IMR-90 (cell line): ENCODE results near the gene TCIRG1. TPM values are rescaled to one million over a fixed set of nuclear protein-coding genes. Genes with fewer than 3 reads are reported as not detected.

Experiments used
- ATAC-seq: fragments of 200-7000 bp; cut with Tn5 transposase; 2 replicates; pipeline ENCODE4 v1.9.1; 2020; ENCODE audit warnings: low read depth, mild to moderate bottlenecking, moderate library complexity
- BruUV-seq: library from RNA; stranded (reverse); fragments of 400-500 nt; replicated peaks from 2 replicates; lab custom pipeline; 2021; lab: Mats Ljungman, UMichigan
- CTCF ChIA-PET: fragments of 300-600 bp; formaldehyde crosslinking; extraction: SDS; loops from one replicate; lab custom pipeline; 2021; ENCODE audit warnings: antibody characterized with exemption; lab: Yijun Ruan, JAX
- POLR2A ChIA-PET: fragments of 300-600 bp; sonication (Branson Sonifier 250); formaldehyde crosslinking; loops from one replicate; lab custom pipeline; 2022; ENCODE audit warnings: antibody characterized with exemption; ENCODE audit not compliant: unreplicated experiment; lab: Charles Lee
- DNase-seq: peaks from one replicate; pipeline ENCODE4 v3.0.0; 2013
- H2AFZ ChIP-seq: replicated peaks from 2 replicates; pipeline ENCODE3; 2013; ENCODE audit warnings: low read length, mild to moderate bottlenecking; ENCODE audit not compliant: poor library complexity
- H2AK5ac ChIP-seq: 2 replicates; pipeline ENCODE4 v1.6.1; 2013; ENCODE audit warnings: low read depth, low read length, inconsistent platforms
- H2AK9ac ChIP-seq: replicated peaks from 2 replicates; pipeline ENCODE3; 2013; ENCODE audit warnings: mild to moderate bottlenecking, low read depth, low read length, moderate library complexity; ENCODE audit not compliant: poor library complexity
- H2BK120ac ChIP-seq: 2 replicates; pipeline ENCODE4 v1.6.1; 2013; ENCODE audit warnings: low read depth, low read length, inconsistent platforms
- H2BK15ac ChIP-seq: 3 replicates; pipeline ENCODE4 v1.6.1; 2013; ENCODE audit warnings: low read depth, low read length, inconsistent platforms
- H2BK20ac ChIP-seq: 2 replicates; pipeline ENCODE4 v1.6.1; 2013; ENCODE audit warnings: low read depth, mild to moderate bottlenecking, inconsistent platforms, low read length, moderate library complexity
- H2BK5ac ChIP-seq: 2 replicates; pipeline ENCODE4 v1.6.1; 2013; ENCODE audit warnings: mild to moderate bottlenecking, low read depth, low read length, inconsistent platforms; ENCODE audit not compliant: poor library complexity, severe bottlenecking
- H3K14ac ChIP-seq: replicated peaks from 2 replicates; pipeline ENCODE4 v1.6.1; 2013; ENCODE audit warnings: low read depth, low read length, inconsistent platforms
- H3K18ac ChIP-seq: 2 replicates; pipeline ENCODE4 v1.6.1; 2013; ENCODE audit warnings: low read depth, low read length, control low read depth
- H3K23ac ChIP-seq: 2 replicates; pipeline ENCODE4 v1.6.1; 2013; ENCODE audit warnings: low read depth, low read length, inconsistent platforms
- H3K27ac ChIP-seq: 2 replicates; pipeline ENCODE4 v1.5.1; 2013; ENCODE audit warnings: mild to moderate bottlenecking, control low read depth, low read length; ENCODE audit not compliant: insufficient read depth
- H3K27me3 ChIP-seq: 2 replicates; pipeline ENCODE4 v1.6.1; 2013; ENCODE audit warnings: low read length; ENCODE audit not compliant: control insufficient read depth, insufficient read depth
- H3K36me3 ChIP-seq: 2 replicates; pipeline ENCODE4 v1.6.1; 2013; ENCODE audit warnings: low read length, mixed read lengths; ENCODE audit not compliant: control insufficient read depth, insufficient read depth
- H3K4ac ChIP-seq: 2 replicates; pipeline ENCODE4 v1.6.1; 2013; ENCODE audit warnings: low read depth, low read length, inconsistent platforms
- H3K4me1 ChIP-seq: 2 replicates; pipeline ENCODE4 v1.6.1; 2013; ENCODE audit warnings: low read length, mixed read lengths; ENCODE audit not compliant: control insufficient read depth, insufficient read depth
- H3K4me2 ChIP-seq: 2 replicates; pipeline ENCODE4 v1.6.1; 2013; ENCODE audit warnings: low read depth, mild to moderate bottlenecking, control low read depth, low read length, moderate library complexity
- H3K4me3 ChIP-seq: 2 replicates; pipeline ENCODE4 v1.5.1; 2013; ENCODE audit warnings: low read depth, mild to moderate bottlenecking, control low read depth, low read length, moderate library complexity; ENCODE audit not compliant: insufficient read depth
- H3K56ac ChIP-seq: 2 replicates; pipeline ENCODE4 v1.6.1; 2013; ENCODE audit warnings: low read length, inconsistent platforms; ENCODE audit not compliant: insufficient read depth; ENCODE audit errors: extremely low read depth
- H3K79me1 ChIP-seq, 2 experiments: 2 replicates each; pipeline ENCODE4 v1.6.1; 2013; ENCODE audit warnings: low read length in 2 of 2, inconsistent platforms in 1 of 2, low read depth in 1 of 2
- H3K9ac ChIP-seq: 2 replicates; pipeline ENCODE4 v1.6.1; 2013; ENCODE audit warnings: low read depth, low read length, control low read depth
- H3K9me1 ChIP-seq: 2 replicates; pipeline ENCODE4 v1.6.1; 2013; ENCODE audit warnings: low read length, inconsistent platforms; ENCODE audit not compliant: insufficient read depth
- H3K9me3 ChIP-seq: 2 replicates; pipeline ENCODE4 v1.6.1; 2013; ENCODE audit warnings: low read length; ENCODE audit not compliant: control insufficient read depth, insufficient read depth
- H4K20me1 ChIP-seq: 2 replicates; pipeline ENCODE4 v1.6.1; 2013; ENCODE audit warnings: low read length, inconsistent platforms; ENCODE audit not compliant: insufficient read depth
- H4K5ac ChIP-seq: 2 replicates; pipeline ENCODE4 v1.6.1; 2013; ENCODE audit warnings: mild to moderate bottlenecking, low read depth, low read length, control low read depth
- H4K8ac ChIP-seq, 2 experiments: 2 replicates each; pipeline ENCODE4 v1.6.1; 2013; ENCODE audit warnings: low read depth in 2 of 2, low read length in 2 of 2, control low read depth in 1 of 2, inconsistent platforms in 1 of 2
- H4K91ac ChIP-seq: 2 replicates; pipeline ENCODE4 v1.6.1; 2013; ENCODE audit warnings: low read depth, low read length, inconsistent platforms; ENCODE audit not compliant: insufficient read depth
- BHLHE40 ChIP-seq: fragments of 150-350 bp; IDR thresholded peaks from 2 replicates; pipeline ENCODE4 v1.6.1; 2016; ENCODE audit warnings: mild to moderate bottlenecking, low read depth, low read length
- CEBPB ChIP-seq: IDR thresholded peaks from 2 replicates; pipeline ENCODE4 v1.6.1; 2012; ENCODE audit warnings: low read depth, low read length, improper control_type of control experiment
- CHD1 ChIP-seq: IDR thresholded peaks from 2 replicates; pipeline ENCODE4 v1.6.1; 2012; ENCODE audit warnings: low read depth, low read length, improper control_type of control experiment
- ELK1 ChIP-seq: fragments of 150-350 bp; IDR thresholded peaks from 2 replicates; pipeline ENCODE4 v1.6.1; 2016; ENCODE audit warnings: low read depth, mild to moderate bottlenecking, low read length, moderate library complexity, borderline replicate concordance
- FOS ChIP-seq: fragments of 150-350 bp; IDR thresholded peaks from 2 replicates; pipeline ENCODE4 v1.6.1; 2016; ENCODE audit warnings: low read depth, low read length
- MAFK ChIP-seq: IDR thresholded peaks from 2 replicates; pipeline ENCODE4 v1.6.1; 2012; ENCODE audit warnings: low read depth, low read length, improper control_type of control experiment
- MAZ ChIP-seq: IDR thresholded peaks from 2 replicates; pipeline ENCODE4 v1.6.1; 2012; ENCODE audit warnings: low read depth, mild to moderate bottlenecking, low read length, improper control_type of control experiment, moderate library complexity, borderline replicate concordance
- MXI1 ChIP-seq: IDR thresholded peaks from 2 replicates; pipeline ENCODE4 v1.6.1; 2012; ENCODE audit warnings: low read depth, mild to moderate bottlenecking, low read length, moderate library complexity, borderline replicate concordance
- NFE2L2 ChIP-seq: fragments of 150-350 bp; IDR thresholded peaks from 2 replicates; pipeline ENCODE4 v1.6.1; 2016; ENCODE audit warnings: low read depth, mild to moderate bottlenecking, low read length
- POLR2A ChIP-seq: IDR thresholded peaks from 2 replicates; pipeline ENCODE4 v1.6.1; 2012; ENCODE audit warnings: mild to moderate bottlenecking, low read depth, low read length
- RAD21 ChIP-seq: IDR thresholded peaks from 2 replicates; pipeline ENCODE4 v1.6.1; 2012; ENCODE audit warnings: low read length, improper control_type of control experiment
- RCOR1 ChIP-seq: IDR thresholded peaks from 2 replicates; pipeline ENCODE4 v1.6.1; 2012; ENCODE audit warnings: mild to moderate bottlenecking, low read length, improper control_type of control experiment; ENCODE audit not compliant: insufficient replicate concordance
- RFX5 ChIP-seq: IDR thresholded peaks from 2 replicates; pipeline ENCODE4 v1.8.0; 2012; ENCODE audit warnings: low read depth, mild to moderate bottlenecking, low read length, moderate library complexity
- SMC3 ChIP-seq: fragments of 150-350 bp; IDR thresholded peaks from 2 replicates; pipeline ENCODE4 v1.6.1; 2016; ENCODE audit warnings: low read depth, mild to moderate bottlenecking, antibody characterized with exemption, low read length, moderate library complexity
- WGBS, 2 experiments: methylation state at CpG; one replicate each; pipeline versions ENCODE4 v1.1.5 to v1.1.7; 2013; ENCODE audit warnings: missing lambda C conversion rate in 2 of 2; ENCODE audit not compliant: insufficient read length in 1 of 2; ENCODE audit errors: extremely low coverage in 2 of 2; 5-methylcytosine and 5-hydroxymethylcytosine counted together
- dilution Hi-C: fragments of 300-500 bp; cut with HindIII; formaldehyde crosslinking; loops from one replicate; pipeline ENCODE4 v1.14.3; 2018; ENCODE audit warnings: low sequenced_read_pairs; ENCODE audit not compliant: unreplicated experiment
- in situ Hi-C: fragments of 300-500 bp; cut with MboI; formaldehyde crosslinking; loops from 3 replicates; pipeline ENCODE4 v1.14.3; 2019; ENCODE audit warnings: low sequenced_read_pairs, inconsistent platforms, mixed read lengths
- intact Hi-C: fragments of 100-400 bp; cut with micrococcal nuclease; formaldehyde crosslinking; loops from 2 replicates; pipeline ENCODE4 v1.10.0; 2022
- polyA plus RNA-seq, 3 experiments: library from polyadenylated mRNA; depleted of rRNA; stranded (reverse); fragments of >200 nt; gene quantifications; 2 replicates each; pipeline ENCODE4 v1.2.3, GENCODE V29; 2012; ENCODE audit warnings: low replicate concordance in 1 of 3
- total RNA-seq: library from RNA; depleted of rRNA; stranded (reverse); fragments of >200 nt; gene quantifications from 2 replicates; pipeline ENCODE4 v1.2.3, GENCODE V29; 2012
- TF ChIP-seq, protein P1 (sequence below): fragments of 150-350 bp; IDR thresholded peaks from 2 replicates; pipeline ENCODE4 v1.6.1; 2017; ENCODE audit warnings: mild to moderate bottlenecking, antibody characterized with exemption, low read length, low read depth
- TF ChIP-seq, protein P2 (sequence below): conservative IDR thresholded peaks from 2 replicates; pipeline ENCODE4 v1.5.1; 2012; ENCODE audit warnings: mild to moderate bottlenecking, low read depth, low read length, improper control_type of control experiment

Gene TCIRG1
- total and polyA plus RNA-seq, 2 of the 4 experiments (the other 2 are of a cell fraction), result 25.3 to 117 TPM

DNA sequence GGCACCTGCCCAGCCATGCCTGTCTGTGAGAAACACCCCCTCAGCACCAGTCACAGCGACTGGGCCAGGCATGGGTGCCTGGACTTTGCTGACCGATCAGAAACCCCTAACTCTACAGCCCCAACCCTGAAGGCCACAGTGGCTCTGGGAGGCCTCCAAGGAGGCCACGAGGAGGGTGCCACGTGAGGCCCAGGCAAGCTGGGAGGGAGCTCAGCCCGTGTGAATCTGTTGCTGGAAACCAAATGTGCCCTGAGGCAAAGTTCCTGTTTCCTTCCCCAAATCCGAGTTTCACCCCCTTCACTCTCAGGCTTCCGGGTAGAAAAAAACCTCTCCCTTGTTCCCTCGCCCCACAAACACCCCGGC is 36.3 kb upstream of the TCIRG1 start:
- no peak overlapping the region for H2BK15ac ChIP-seq
- no peak overlapping the region for H2BK5ac ChIP-seq
- H3K4me3 ChIP-seq, result no peak overlapping the region
- dilution Hi-C loops, result no loop called here
- H3K56ac ChIP-seq, result no peak overlapping the region
- no peak overlapping the region for H2AK5ac ChIP-seq
- H3K27me3 ChIP-seq, result no peaks in the 10 kb centered on the region
- H3K18ac ChIP-seq, result no peak overlapping the region
- no peak overlapping the region for H4K8ac ChIP-seq
- no peak overlapping the region for H3K27ac ChIP-seq
- BruUV-seq, result no TSS peak
- POLR2A ChIA-PET, result no interaction called here
- no peak overlapping the region for H3K4me2 ChIP-seq
- H3K9ac ChIP-seq, result no peak overlapping the region
- H2AFZ ChIP-seq, result peak overlapping the region; percentile 83
- no peak overlapping the region for H3K14ac ChIP-seq
- no peak overlapping the region for H2BK120ac ChIP-seq
- in situ Hi-C loops, result no loop called here
- peaks cover 5% of the 10 kb centered on the region; the same call in 1 of the 2 replicates for H3K9me1 ChIP-seq
- no peaks in the 10 kb centered on the region for H3K9me3 ChIP-seq
- H2AK9ac ChIP-seq, result no peak overlapping the region
- 79% methylated on average over 2 of the region's 9 CpGs; no CpG with 5 or more reads in 1 of the 2 experiments for WGBS, 2 experiments
- DNase-seq, result no peak
- no peak overlapping the region for H4K5ac ChIP-seq
- no peak overlapping the region for H3K4ac ChIP-seq
- no peak overlapping the region for H2BK20ac ChIP-seq
- H3K79me1 ChIP-seq, result peaks cover 0 to 6% of the 10 kb centered on the region in 2 experiments; a peak in 2 of 4 replicates
- CTCF ChIA-PET, result interaction anchor here (0.6 kb wide), 1 partner anchor 181 kb away, joined by 3 read pairs; no protein-coding TSS in a partner anchor
- no peak overlapping the region for H4K91ac ChIP-seq
- no peak for ATAC-seq
- H3K4me1 ChIP-seq, result peaks cover 5% of the 10 kb centered on the region
- no peaks in the 10 kb centered on the region for H3K36me3 ChIP-seq
- H4K20me1 ChIP-seq, result no peaks in the 10 kb centered on the region
- H3K23ac ChIP-seq, result no peak overlapping the region
- TF ChIP-seq CEBPB, result no peak
- no peak for TF ChIP-seq MXI1
- no peak for TF ChIP-seq BHLHE40
- TF ChIP-seq ELK1, result no peak
- no peak for TF ChIP-seq RCOR1
- TF ChIP-seq CHD1, result no peak
- no peak for TF ChIP-seq RFX5
- TF ChIP-seq, protein P1, sequence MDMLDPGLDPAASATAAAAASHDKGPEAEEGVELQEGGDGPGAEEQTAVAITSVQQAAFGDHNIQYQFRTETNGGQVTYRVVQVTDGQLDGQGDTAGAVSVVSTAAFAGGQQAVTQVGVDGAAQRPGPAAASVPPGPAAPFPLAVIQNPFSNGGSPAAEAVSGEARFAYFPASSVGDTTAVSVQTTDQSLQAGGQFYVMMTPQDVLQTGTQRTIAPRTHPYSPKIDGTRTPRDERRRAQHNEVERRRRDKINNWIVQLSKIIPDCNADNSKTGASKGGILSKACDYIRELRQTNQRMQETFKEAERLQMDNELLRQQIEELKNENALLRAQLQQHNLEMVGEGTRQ, result no peak
- TF ChIP-seq RAD21, result no peak
- no peak for TF ChIP-seq MAFK
- TF ChIP-seq MAZ, result no peak
- TF ChIP-seq, protein P2, sequence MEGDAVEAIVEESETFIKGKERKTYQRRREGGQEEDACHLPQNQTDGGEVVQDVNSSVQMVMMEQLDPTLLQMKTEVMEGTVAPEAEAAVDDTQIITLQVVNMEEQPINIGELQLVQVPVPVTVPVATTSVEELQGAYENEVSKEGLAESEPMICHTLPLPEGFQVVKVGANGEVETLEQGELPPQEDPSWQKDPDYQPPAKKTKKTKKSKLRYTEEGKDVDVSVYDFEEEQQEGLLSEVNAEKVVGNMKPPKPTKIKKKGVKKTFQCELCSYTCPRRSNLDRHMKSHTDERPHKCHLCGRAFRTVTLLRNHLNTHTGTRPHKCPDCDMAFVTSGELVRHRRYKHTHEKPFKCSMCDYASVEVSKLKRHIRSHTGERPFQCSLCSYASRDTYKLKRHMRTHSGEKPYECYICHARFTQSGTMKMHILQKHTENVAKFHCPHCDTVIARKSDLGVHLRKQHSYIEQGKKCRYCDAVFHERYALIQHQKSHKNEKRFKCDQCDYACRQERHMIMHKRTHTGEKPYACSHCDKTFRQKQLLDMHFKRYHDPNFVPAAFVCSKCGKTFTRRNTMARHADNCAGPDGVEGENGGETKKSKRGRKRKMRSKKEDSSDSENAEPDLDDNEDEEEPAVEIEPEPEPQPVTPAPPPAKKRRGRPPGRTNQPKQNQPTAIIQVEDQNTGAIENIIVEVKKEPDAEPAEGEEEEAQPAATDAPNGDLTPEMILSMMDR, result no peak
- no peak for TF ChIP-seq NFE2L2
- no peak for TF ChIP-seq SMC3
- TF ChIP-seq FOS, result no peak
- no peak for TF ChIP-seq POLR2A
- intact Hi-C loops, result no loop called here
